UCSD-AML1 (cell line): ENCODE measurements around the gene LEKR1.

Source experiments
- DNase-seq: peaks from one replicate; lab custom pipeline; 2025; ENCODE audit not compliant: unreplicated experiment; lab: John Stamatoyannopoulos, UW

LEKR1 gene

DNA sequence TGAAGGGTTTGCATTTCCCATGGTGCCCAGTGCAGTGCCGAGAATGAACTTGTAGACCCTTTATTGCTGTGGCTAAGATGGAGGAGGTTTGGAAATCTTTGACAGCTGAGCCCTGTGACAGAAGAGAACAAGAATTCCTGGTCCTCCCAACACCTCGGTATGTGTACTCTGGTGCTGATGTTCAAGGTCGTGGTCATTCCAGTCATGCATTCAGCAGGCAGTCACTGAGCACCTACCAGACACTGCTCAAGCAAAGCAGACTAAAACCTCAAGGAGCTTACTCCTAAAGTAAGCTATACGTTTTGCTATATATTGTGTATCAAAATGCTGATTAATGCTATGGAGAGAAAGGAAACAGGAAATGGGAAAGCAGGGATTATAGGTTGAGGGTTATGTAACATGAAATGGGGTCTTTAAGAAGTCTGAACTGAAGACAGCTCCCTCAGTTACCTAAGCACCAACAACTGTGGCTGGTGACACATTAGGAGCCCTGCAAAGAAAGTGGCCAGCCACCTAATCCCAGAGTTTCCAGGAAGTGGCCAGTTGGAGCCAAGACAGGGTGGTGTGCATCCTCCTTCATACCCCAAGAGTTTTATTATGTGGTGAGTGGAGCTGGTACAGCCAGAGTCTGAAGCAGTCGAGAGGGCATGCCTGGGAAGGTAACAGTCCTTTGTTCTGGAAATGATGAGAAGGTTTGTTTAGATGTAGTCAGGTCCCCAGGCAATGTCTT is 268.8 kb downstream of the LEKR1 start:
- DNase-seq = no peak
